Activated CD4-positive, alpha-beta T cell treated with anti-CD3 and anti-CD28 coated beads, Interleukin-2, amount 50 U/mL, for 48 hours (primary cell): ENCODE results near the gene CAMKMT.
"Not testable (repeated sequence)": the region's sequence is repeated elsewhere in the genome, so short reads cannot be mapped to it uniquely, and the experiment has no call there.

ENCODE experiments used
- DNase-seq, 2 experiments: peaks; one replicate each; pipeline ENCODE4 v3.0.0-alpha.2; 2020

Gene CAMKMT

GRCh38 chr2:44559108-44559507, 197.4 kb downstream of the CAMKMT start:
- no peak for DNase-seq

- peak; percentile 22 to 38 for DNase-seq
Observed at GRCh38 chr2:44560352-44560751, 198.6 kb downstream of the CAMKMT start.

GRCh38 chr2:44560941-44561340, 199.2 kb downstream of the CAMKMT start:
- no peak for DNase-seq

- no peak for DNase-seq
Observed at GRCh38 chr2:44562737-44563136, 201.0 kb downstream of the CAMKMT start.

- DNase-seq, result no peak
Observed at GRCh38 chr2:44564752-44565151, 203.0 kb downstream of the CAMKMT start.

GRCh38 chr2:44566059-44566458, 204.3 kb downstream of the CAMKMT start:
- DNase-seq, result no peak

- DNase-seq, result no peak
Observed at GRCh38 chr2:44569491-44569890, 207.7 kb downstream of the CAMKMT start.

- DNase-seq, result no peak
Observed at GRCh38 chr2:44570271-44570670, 208.5 kb downstream of the CAMKMT start.

GRCh38 chr2:44570777-44571176, 209.0 kb downstream of the CAMKMT start:
- no peak for DNase-seq

- no peak for DNase-seq
Observed at GRCh38 chr2:44572196-44572900, 210.6 kb downstream of the CAMKMT start.

- no peak for DNase-seq
Observed at GRCh38 chr2:44573996-44574395, 212.2 kb downstream of the CAMKMT start.

- no peak for DNase-seq
Observed at GRCh38 chr2:44578471-44579093, 216.8 kb downstream of the CAMKMT start.

GRCh38 chr2:44579115-44579836, 217.5 kb downstream of the CAMKMT start:
- no peak for DNase-seq

- no peak for DNase-seq
Observed at GRCh38 chr2:44579837-44580230, 218.1 kb downstream of the CAMKMT start.

- no peak for DNase-seq
Observed at GRCh38 chr2:44580875-44581515, 219.2 kb downstream of the CAMKMT start.

- DNase-seq, result no peak
Observed at GRCh38 chr2:44582363-44583008, 220.7 kb downstream of the CAMKMT start.

- not testable (repeated sequence) for DNase-seq
Observed at GRCh38 chr2:44595615-44596014, 233.9 kb downstream of the CAMKMT start.

GRCh38 chr2:44596537-44597320, 235.0 kb downstream of the CAMKMT start:
- DNase-seq, result no peak

- no peak for DNase-seq
Observed at GRCh38 chr2:44598330-44599119, 236.8 kb downstream of the CAMKMT start.

- DNase-seq, result no peak
Observed at GRCh38 chr2:44599130-44599529, 237.4 kb downstream of the CAMKMT start.

- no peak for DNase-seq
Observed at GRCh38 chr2:44602446-44602845, 240.7 kb downstream of the CAMKMT start.
